Motor neuron (in vitro differentiated cells): ENCODE results near the gene NUDT2. TPM values are rescaled to one million over a fixed set of nuclear protein-coding genes. Genes with fewer than 3 reads are reported as not detected.
"Not testable (repeated sequence)": the region's sequence is repeated elsewhere in the genome, so short reads cannot be mapped to it uniquely, and the experiment has no call there.

Experiments
- ATAC-seq, 8 experiments: fragments of 200-7000 bp; cut with Tn5 transposase; replicated peaks in 6 of 8; 2 replicates each; pipeline ENCODE4 v1.8.0; 2021; ENCODE audit warnings: mild to moderate bottlenecking in 8 of 8, moderate library complexity in 8 of 8
- H3K27ac ChIP-seq, 2 donors: fragments of 250-450 bp; sonication (Bioruptor Pico); 2 replicates each; pipeline ENCODE4 v1.9.0; 2021; ENCODE audit warnings: antibody characterized with exemption in 2 of 2, mild to moderate bottlenecking in 2 of 2, moderate library complexity in 1 of 2
- H3K4me1 ChIP-seq, 2 donors: fragments of 250-450 bp; sonication (Bioruptor Pico); replicated peaks in 1 of 2; 2 replicates each; pipeline ENCODE4 v1.6.1; 2021; ENCODE audit warnings: antibody characterized with exemption in 2 of 2, mild to moderate bottlenecking in 2 of 2, moderate library complexity in 1 of 2
- H3K4me3 ChIP-seq, 5 donors: fragments of 250-450 bp; sonication (Bioruptor Pico); 2 replicates each; pipeline ENCODE4 v1.9.0; 2021; ENCODE audit warnings: antibody characterized with exemption in 5 of 5, mild to moderate bottlenecking in 5 of 5, moderate library complexity in 4 of 5
- WGBS, 10 experiments: fragments of 450-650 bp; shearing (Covaris generic); methylation state at CpG; one replicate each; pipeline ENCODE4 v1.0.0; 2022; 5-methylcytosine and 5-hydroxymethylcytosine counted together
- in situ Hi-C, 9 experiments: fragments of 400-800 bp; cut with MboI; loops; one replicate each; pipeline ENCODE4 v1.15.0; 2021; ENCODE audit warnings: low sequenced_read_pairs in 9 of 9, low pct_unique_long_range_greater_than_20kb in 2 of 9; ENCODE audit not compliant: unreplicated experiment in 9 of 9
- total RNA-seq, 8 experiments: library from RNA; unstranded; fragments of 300-600 nt; gene quantifications; 2 replicates each; pipeline versions ENCODE4 v1.2.3 to v1.2.4, GENCODE V29; 2022

The NUDT2 gene
- total RNA-seq, 8 experiments from 2014 or later: 20.5 to 43.7 (median 30.5) TPM

DNA sequence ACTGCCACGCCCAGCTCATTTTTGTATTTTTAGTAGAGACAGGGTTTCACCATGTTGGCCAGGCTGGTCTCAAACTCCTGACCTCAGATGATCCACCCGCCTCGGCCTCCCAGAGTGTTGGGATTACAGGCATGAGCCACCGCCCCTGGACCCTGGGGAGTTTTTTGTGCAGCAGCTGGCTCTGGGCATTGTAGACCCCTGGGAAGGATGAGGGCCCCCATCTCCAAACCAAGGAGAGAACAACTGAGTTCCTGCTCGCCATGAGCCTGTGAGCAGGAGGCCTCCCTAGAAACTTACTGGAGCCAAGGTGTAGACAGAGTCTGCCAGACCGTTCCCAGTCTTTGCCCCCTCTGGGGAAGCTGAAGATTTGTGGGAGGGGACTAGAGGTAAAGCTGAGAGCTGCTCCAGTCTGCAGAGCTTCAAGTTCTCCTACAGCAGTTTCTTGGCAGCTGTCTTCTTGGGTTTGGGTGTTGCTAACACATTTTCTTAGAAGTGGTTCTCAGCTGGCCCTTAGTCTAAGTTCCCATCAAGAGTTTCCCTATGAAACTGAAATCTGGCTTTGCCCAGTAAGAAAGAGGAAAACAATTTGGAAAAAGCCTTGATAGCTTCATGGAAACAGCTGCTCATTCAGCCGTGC lies 12.4 kb downstream of the NUDT2 start:
- WGBS, 10 experiments: 33 to 100% (median 91%) methylated on average over 1 to 7 of the region's 7 CpGs; no CpG with 5 or more reads in 5 of the 10 experiments
- H3K4me3 ChIP-seq: no peak overlapping the region
- no peaks in the 10 kb centered on the region for H3K4me1 ChIP-seq
- no peak for ATAC-seq
- no peak overlapping the region for H3K27ac ChIP-seq
- in situ Hi-C loops: no loop called here

DNA sequence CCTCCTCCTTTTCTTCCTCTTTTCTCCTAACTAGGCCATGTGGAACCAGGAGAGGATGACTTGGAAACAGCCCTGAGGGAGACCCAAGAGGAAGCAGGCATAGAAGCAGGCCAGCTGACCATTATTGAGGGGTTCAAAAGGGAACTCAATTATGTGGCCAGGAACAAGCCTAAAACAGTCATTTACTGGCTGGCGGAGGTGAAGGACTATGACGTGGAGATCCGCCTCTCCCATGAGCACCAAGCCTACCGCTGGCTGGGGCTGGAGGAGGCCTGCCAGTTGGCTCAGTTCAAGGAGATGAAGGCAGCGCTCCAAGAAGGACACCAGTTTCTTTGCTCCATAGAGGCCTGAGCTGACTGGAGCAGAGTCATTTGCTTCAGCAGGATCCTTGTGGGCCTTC lies 13.7 kb downstream of the NUDT2 start:
- ATAC-seq: no peak
- WGBS, 10 experiments: 61 to 100% (median 97%) methylated on average over 3 to 5 of the region's 5 CpGs; no CpG with 5 or more reads in 4 of the 10 experiments
- no peak overlapping the region for H3K27ac ChIP-seq
- no peak overlapping the region for H3K4me3 ChIP-seq
- in situ Hi-C loops: no loop called here
- no peaks in the 10 kb centered on the region for H3K4me1 ChIP-seq

DNA sequence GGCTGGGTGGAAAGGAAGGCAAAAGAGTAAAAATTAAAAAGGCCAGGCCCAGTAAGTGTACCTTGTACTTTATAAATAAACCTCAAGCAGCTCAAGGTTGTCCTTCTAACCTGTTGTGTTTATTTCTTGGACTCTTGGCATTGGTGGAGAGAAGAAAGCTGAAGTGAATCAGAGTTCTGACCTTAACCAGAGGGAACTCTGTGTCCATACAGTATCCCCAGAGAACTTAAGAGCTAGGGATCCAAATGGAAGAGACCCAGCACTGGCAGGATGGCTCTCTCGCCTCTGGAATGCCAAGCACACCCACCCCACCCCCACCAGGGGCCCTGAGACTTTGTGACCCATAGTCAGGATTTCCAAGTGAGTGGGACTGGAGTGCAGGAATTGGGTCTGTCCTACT lies 14.2 kb downstream of the NUDT2 start:
- no peaks in the 10 kb centered on the region for H3K4me1 ChIP-seq
- no peak for ATAC-seq
- in situ Hi-C loops: no loop called here
- 100% methylated on average over 1 of the region's 1 CpG; no CpG with 5 or more reads in 9 of the 10 experiments for WGBS, 10 experiments
- no peak overlapping the region for H3K4me3 ChIP-seq
- H3K27ac ChIP-seq: no peak overlapping the region

DNA sequence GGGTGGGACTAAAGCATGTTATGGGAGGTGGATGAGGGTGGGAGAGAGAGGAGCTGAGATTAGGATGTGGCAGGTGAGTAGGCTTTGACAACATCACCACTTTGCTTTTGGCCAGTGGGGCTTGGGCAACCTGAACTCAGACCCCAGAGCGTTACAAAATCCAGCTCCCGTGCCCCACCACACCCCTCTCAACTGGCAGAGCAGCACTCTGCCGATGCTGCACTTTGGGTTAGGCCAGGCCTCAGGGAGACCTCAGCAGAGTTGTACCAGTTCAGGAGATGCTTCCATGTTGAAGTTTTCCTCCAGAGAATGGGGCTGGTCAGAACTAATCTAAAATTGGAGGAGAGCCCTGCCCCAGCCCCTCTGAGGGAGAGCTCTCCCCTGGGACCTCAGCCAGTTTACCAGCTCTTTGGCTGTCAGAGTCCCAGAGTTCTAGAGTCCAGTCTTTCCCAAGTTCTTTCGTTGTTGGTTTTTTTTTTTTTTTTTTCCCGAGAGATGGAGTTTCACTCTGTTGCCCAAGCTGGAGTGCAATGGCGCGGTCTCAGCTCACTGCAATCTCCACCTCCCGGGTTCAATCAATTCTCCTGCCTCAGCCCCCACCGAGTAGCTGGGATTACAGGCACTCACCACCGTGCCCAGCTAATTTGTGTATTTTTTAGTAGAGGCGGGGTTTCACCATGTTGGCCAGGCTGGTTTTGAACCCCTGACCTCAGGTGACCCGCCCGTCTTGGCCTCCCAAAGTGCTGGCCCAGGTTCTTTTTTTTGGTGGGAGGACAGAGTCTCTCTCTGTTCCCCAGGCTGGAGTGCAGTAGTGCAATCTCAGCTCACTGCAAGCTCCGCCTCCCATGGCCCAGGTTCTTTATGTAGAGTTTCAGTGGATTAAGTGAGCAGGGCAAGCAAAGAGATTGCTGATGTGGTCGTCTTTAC lies 17.8 kb downstream of the NUDT2 start:
- 0 to 100% (median 87%) methylated on average over 1 to 11 of the region's 15 CpGs; no CpG with 5 or more reads in 2 of the 10 experiments for WGBS, 10 experiments
- H3K4me1 ChIP-seq: no peaks in the 10 kb centered on the region
- ATAC-seq: no peak
- H3K27ac ChIP-seq: no peak overlapping the region
- no peak overlapping the region for H3K4me3 ChIP-seq
- in situ Hi-C loops: no loop called here

DNA sequence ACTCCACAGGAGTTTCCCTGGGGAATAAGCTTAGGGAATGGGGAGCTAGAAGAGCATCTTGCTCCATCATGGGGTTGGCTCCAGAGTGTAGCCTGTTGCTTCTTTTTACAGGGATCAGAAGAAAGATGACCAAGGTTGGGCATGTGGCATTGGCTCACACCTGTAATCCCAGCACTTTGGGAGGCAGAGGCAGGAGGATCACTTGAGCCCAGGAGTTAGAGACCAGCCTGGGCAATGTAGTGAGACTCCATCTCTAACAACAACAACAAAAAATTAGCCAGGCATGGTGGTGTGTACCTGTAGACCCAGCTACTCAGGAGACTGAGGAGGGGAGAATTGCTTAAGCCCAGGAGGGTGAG lies 18.4 kb downstream of the NUDT2 start:
- H3K27ac ChIP-seq: no peak overlapping the region
- no peak for ATAC-seq
- in situ Hi-C loops: no loop called here
- H3K4me1 ChIP-seq: no peaks in the 10 kb centered on the region
- H3K4me3 ChIP-seq: no peak overlapping the region

DNA sequence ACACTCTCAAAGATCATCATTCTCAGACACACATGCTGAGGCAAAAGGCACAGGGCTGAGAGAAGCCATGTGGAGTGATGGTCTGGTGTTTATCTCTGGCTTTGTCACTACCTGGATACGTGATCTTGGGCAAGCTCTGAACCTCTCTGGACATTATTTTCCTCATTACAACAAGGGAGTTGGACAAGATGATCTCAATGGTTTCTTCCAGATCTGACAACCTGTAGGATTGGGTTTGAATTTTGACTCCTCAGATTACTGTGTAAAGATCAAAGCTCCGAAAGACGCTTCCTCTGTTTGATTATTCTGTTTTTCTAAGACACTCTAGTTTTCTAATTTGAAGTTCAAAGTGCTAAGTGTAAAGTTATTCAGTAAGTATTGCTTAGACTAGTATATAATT lies 20.0 kb downstream of the NUDT2 start:
- H3K27ac ChIP-seq: no peak overlapping the region
- no peak for ATAC-seq
- H3K4me3 ChIP-seq: no peak overlapping the region
- in situ Hi-C loops: no loop called here
- WGBS, 10 experiments: 100% methylated on average over 1 to 3 of the region's 3 CpGs; no CpG with 5 or more reads in 2 of the 10 experiments
- no peaks in the 10 kb centered on the region for H3K4me1 ChIP-seq

DNA sequence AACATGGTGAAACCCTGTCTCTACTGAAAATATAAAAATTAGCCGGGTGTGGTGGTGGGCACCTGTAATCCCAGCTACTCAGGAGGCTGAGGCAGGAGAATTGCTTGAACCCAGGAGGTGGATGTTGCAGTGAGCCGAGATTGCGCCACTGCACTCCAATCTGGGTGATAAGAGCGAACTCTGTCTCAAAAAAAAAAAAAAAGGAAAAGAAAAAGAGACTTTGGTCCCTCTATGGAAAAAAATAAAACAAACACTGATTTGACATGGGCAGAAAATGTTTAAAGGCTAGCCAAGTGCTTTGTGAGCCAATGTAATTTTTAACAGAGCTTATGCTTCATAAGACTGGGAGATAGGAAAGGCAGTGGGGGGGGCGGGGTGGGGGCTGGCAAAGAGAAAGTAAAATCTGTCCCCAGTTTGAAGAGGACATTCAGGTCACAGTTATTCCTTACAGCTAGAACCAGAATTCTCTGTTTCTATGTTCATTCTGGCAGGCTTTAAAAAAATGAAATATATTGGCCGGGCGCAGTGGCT lies 22.8 kb downstream of the NUDT2 start:
- in situ Hi-C loops, ATAC-seq, H3K4me3 ChIP-seq, H3K27ac ChIP-seq, H3K4me1 ChIP-seq: not testable (repeated sequence)
- WGBS, 10 experiments: 80 to 100% (median 100%) methylated on average over 1 to 5 of the region's 7 CpGs; no CpG with 5 or more reads in 3 of the 10 experiments

DNA sequence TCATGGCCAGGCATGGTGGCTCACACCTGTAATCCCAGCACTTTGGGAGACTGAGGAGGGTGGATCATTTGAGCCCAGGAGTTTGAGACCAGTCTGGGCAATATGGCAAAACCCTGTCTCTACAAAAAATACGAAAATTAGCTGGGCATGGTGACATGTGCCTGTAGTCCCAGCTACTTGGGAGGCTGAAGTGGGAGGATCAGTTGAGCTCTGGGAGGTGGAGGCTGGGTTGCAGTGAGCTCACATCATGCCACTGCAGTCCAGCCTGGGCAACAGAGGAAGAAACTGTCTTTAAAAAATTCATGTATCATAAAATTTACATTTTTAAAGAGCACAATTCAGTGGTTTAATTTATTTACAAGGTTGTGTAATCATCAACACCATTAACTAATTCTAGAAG lies 23.6 kb downstream of the NUDT2 start:
- H3K27ac ChIP-seq, in situ Hi-C loops, H3K4me1 ChIP-seq, ATAC-seq, H3K4me3 ChIP-seq: not testable (repeated sequence)
- 43 to 90% (median 84%) methylated on average over 1 of the region's 1 CpG; no CpG with 5 or more reads in 6 of the 10 experiments for WGBS, 10 experiments

DNA sequence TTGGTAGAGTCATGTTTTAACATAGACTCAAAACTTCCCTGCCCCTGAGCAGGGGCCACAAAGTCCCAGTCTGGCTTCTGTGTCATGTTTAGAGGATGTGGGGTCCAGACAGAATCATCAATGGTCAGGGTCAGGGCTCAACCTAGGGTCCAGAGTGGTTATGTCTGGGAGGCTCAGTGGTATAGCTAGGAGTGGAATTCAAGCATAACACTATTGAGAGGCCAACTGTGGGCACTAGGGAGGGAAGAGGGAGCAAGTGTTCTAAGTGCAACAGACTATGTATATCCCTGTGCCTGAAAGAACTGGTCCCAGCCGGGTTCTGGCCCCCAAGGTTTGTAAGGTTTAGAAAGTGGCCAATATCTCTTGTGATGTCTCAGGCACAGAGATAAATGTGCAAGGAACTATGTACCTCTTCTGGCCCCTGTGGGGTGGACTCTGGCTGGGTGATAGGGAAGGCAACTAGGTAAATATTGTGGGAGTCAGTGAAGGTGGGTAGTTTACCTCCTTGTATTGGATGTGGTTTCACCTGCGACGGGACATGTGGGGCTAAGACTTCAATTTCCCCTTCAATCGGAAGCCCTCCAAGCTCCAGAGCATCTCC lies 33.3 kb downstream of the NUDT2 start:
- ATAC-seq: no peak
- H3K27ac ChIP-seq: no peak overlapping the region

DNA sequence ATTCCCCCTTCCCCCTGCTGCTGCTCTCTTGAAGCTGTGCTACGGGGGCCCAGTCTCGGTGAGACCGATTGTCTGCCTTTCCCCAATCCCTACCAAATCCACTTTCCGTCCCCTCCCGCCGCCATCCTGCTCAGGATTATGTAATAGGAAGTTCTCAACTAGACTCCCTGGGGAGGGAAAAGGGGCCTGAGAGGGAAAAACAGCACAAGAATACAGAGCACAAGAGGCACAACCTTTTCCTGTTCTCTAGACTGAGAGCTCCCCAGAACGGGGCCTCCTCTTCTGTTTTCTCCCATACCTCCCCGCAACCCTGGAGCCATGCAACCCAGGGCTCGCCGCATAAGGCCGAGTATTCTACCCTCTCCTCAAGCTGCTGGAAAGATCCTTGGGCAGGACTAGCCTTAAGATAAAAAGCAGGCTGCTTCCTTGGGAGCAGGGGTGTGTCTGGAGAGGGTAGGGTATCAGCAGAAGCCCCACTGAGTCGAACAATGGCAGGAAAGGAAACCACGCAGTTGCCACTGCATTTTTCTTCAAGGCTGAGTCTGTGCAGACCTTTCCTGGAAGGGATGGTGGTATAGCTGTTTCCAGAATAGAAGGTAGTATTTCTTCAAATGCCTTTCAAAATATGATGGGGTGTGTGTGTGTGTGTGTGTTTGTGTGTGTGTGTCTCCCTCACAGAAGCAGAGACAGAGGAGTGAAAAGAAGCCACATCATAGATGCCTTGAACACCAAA lies 34.4 kb downstream of the NUDT2 start:
- 13 to 100% (median 42%) methylated on average over 2 to 7 of the region's 13 CpGs; no CpG with 5 or more reads in 4 of the 10 experiments for WGBS, 10 experiments
- no peak overlapping the region for H3K4me3 ChIP-seq

More for the DNA sequence above, 33.3 kb downstream of the NUDT2 start:
- in situ Hi-C loops: no loop called here
- peaks cover 11 to 14% of the 10 kb centered on the region in 2 donors for H3K4me1 ChIP-seq
- H3K4me3 ChIP-seq: no peak overlapping the region
- 40 to 100% (median 83%) methylated on average over 1 to 3 of the region's 4 CpGs; no CpG with 5 or more reads in 3 of the 10 experiments for WGBS, 10 experiments

DNA sequence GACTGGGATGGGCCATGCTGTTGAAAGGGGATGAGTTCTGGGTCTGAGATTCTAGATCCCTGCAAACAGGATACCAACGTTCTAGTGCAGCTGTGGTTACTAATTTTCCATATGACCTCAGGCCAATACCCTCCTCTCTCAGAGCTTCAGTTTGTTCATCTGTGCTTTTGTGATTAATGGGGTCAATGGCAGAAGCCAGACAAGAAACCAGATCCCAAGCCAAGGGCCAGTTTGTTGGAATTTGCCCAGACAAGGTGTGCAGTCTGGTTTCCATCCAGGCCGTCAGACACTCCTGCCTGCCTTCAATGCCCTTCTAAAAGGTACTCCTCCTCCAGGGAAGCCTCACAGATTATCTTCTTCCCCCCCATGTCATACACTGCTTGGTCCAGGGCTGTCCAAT lies 35.9 kb downstream of the NUDT2 start:
- in situ Hi-C loops: no loop called here
- Histone ChIP-seq H3K4me1 (peaks cover 11 to 14% of the 10 kb centered on the region in 2 donors), H3K27ac (no peak overlapping the region), H3K4me3 (no peak overlapping the region)
- WGBS, 10 experiments: 67 to 100% (median 73%) methylated on average over 1 of the region's 2 CpGs; no CpG with 5 or more reads in 6 of the 10 experiments
- no peak for ATAC-seq

More for the DNA sequence above, 34.4 kb downstream of the NUDT2 start:
- in situ Hi-C loops: no loop called here
- peak in 5 of 8 experiments; percentile 80 to 91 (median 91) for ATAC-seq
- no peak overlapping the region for H3K27ac ChIP-seq
- H3K4me1 ChIP-seq: peaks cover 11 to 14% of the 10 kb centered on the region in 2 donors

DNA sequence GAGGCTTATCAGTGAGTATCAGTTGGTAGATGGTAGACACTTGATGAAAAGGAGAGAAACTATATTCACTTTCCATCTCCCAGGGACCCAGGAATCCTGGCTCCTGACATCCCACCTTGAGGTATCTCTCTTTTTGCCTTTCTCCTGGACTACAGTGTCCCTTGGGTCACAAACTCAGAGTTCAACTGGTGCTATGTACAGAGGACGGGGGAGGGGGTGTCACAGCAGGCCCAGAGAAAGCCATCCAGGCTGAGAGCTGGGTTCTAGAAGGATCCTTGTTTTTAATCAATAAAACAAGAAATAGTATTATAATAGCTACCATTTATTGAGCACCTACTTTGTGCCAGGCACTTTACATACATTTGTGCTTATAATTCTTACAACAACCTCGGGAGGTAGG lies 37.0 kb downstream of the NUDT2 start:
- in situ Hi-C loops: no loop called here
- H3K4me1 ChIP-seq: peaks cover 11 to 14% of the 10 kb centered on the region in 2 donors
- 71 to 87% (median 84%) methylated on average over 1 to 2 of the region's 2 CpGs; no CpG with 5 or more reads in 6 of the 10 experiments for WGBS, 10 experiments
- ATAC-seq: no peak
- no peak overlapping the region for H3K27ac ChIP-seq
- H3K4me3 ChIP-seq: no peak overlapping the region
